NOMO-1 (cell line): ENCODE data around the gene PTCH1.

ENCODE experiments used
- DNase-seq, 2 experiments: peaks; one replicate each; lab custom pipeline; 2025; ENCODE audit not compliant: unreplicated experiment in 2 of 2; lab: John Stamatoyannopoulos, UW

PTCH1 gene

GRCh38 chr9:95477441-95477840, 39.3 kb downstream of the PTCH1 start:
- no peak for DNase-seq

- DNase-seq = no peak
Observed at GRCh38 chr9:95468791-95469190, 48.0 kb downstream of the PTCH1 start.

GRCh38 chr9:95465115-95465514, 51.7 kb downstream of the PTCH1 start:
- no peak for DNase-seq

- DNase-seq = no peak
Observed at GRCh38 chr9:95463148-95464060, 53.4 kb downstream of the PTCH1 start.

GRCh38 chr9:95462249-95463147, 54.3 kb downstream of the PTCH1 start:
- peak; percentile 92 to 93 for DNase-seq

GRCh38 chr9:95461448-95462248, 55.1 kb downstream of the PTCH1 start:
- no peak for DNase-seq

GRCh38 chr9:95460518-95461164, 56.1 kb downstream of the PTCH1 start:
- DNase-seq = no peak

- no peak for DNase-seq
Observed at GRCh38 chr9:95459851-95460517, 56.8 kb downstream of the PTCH1 start.

- DNase-seq = no peak
Observed at GRCh38 chr9:95459178-95459577, 57.6 kb downstream of the PTCH1 start.

- DNase-seq = no peak
Observed at GRCh38 chr9:95458666-95459065, 58.1 kb downstream of the PTCH1 start.

GRCh38 chr9:95457769-95458168, 59.0 kb downstream of the PTCH1 start:
- DNase-seq = no peak

GRCh38 chr9:95455714-95456113, 61.1 kb downstream of the PTCH1 start:
- DNase-seq = no peak

- DNase-seq = no peak
Observed at GRCh38 chr9:95452176-95452575, 64.6 kb downstream of the PTCH1 start.

- no peak for DNase-seq
Observed at GRCh38 chr9:95451065-95451426, 65.7 kb downstream of the PTCH1 start.

GRCh38 chr9:95450171-95451064, 66.4 kb downstream of the PTCH1 start:
- DNase-seq = no peak

- no peak for DNase-seq
Observed at GRCh38 chr9:95449016-95449415, 67.8 kb downstream of the PTCH1 start.

- no peak for DNase-seq
Observed at GRCh38 chr9:95447660-95448420, 68.9 kb downstream of the PTCH1 start.

- no peak for DNase-seq
Observed at GRCh38 chr9:95446984-95447383, 69.8 kb downstream of the PTCH1 start.
